IMR-90 (cell line): ENCODE data around the gene RIPOR2. TPM values are rescaled to one million over a fixed set of nuclear protein-coding genes. Genes with fewer than 3 reads are reported as not detected.
"Not testable (repeated sequence)": the region's sequence is repeated elsewhere in the genome, so short reads cannot be mapped to it uniquely, and the experiment has no call there.

Source experiments
- ATAC-seq: fragments of 200-7000 bp; cut with Tn5 transposase; 2 replicates; pipeline ENCODE4 v1.9.1; 2020; ENCODE audit warnings: low read depth, mild to moderate bottlenecking, moderate library complexity
- BruUV-seq: library from RNA; stranded (reverse); fragments of 400-500 nt; replicated peaks from 2 replicates; lab custom pipeline; 2021; lab: Mats Ljungman, UMichigan
- CTCF ChIA-PET: fragments of 300-600 bp; formaldehyde crosslinking; extraction: SDS; loops from one replicate; lab custom pipeline; 2021; ENCODE audit warnings: antibody characterized with exemption; lab: Yijun Ruan, JAX
- POLR2A ChIA-PET: fragments of 300-600 bp; sonication (Branson Sonifier 250); formaldehyde crosslinking; loops from one replicate; lab custom pipeline; 2022; ENCODE audit warnings: antibody characterized with exemption; ENCODE audit not compliant: unreplicated experiment; lab: Charles Lee
- DNase-seq: peaks from one replicate; pipeline ENCODE4 v3.0.0; 2013
- H2AFZ ChIP-seq: replicated peaks from 2 replicates; pipeline ENCODE3; 2013; ENCODE audit warnings: low read length, mild to moderate bottlenecking; ENCODE audit not compliant: poor library complexity
- H2AK5ac ChIP-seq: 2 replicates; pipeline ENCODE4 v1.6.1; 2013; ENCODE audit warnings: low read depth, low read length, inconsistent platforms
- H2AK9ac ChIP-seq: replicated peaks from 2 replicates; pipeline ENCODE3; 2013; ENCODE audit warnings: mild to moderate bottlenecking, low read depth, low read length, moderate library complexity; ENCODE audit not compliant: poor library complexity
- H2BK120ac ChIP-seq: 2 replicates; pipeline ENCODE4 v1.6.1; 2013; ENCODE audit warnings: low read depth, low read length, inconsistent platforms
- H2BK15ac ChIP-seq: 3 replicates; pipeline ENCODE4 v1.6.1; 2013; ENCODE audit warnings: low read depth, low read length, inconsistent platforms
- H2BK20ac ChIP-seq: 2 replicates; pipeline ENCODE4 v1.6.1; 2013; ENCODE audit warnings: low read depth, mild to moderate bottlenecking, inconsistent platforms, low read length, moderate library complexity
- H2BK5ac ChIP-seq: 2 replicates; pipeline ENCODE4 v1.6.1; 2013; ENCODE audit warnings: mild to moderate bottlenecking, low read depth, low read length, inconsistent platforms; ENCODE audit not compliant: poor library complexity, severe bottlenecking
- H3K14ac ChIP-seq: replicated peaks from 2 replicates; pipeline ENCODE4 v1.6.1; 2013; ENCODE audit warnings: low read depth, low read length, inconsistent platforms
- H3K18ac ChIP-seq: 2 replicates; pipeline ENCODE4 v1.6.1; 2013; ENCODE audit warnings: low read depth, low read length, control low read depth
- H3K23ac ChIP-seq: 2 replicates; pipeline ENCODE4 v1.6.1; 2013; ENCODE audit warnings: low read depth, low read length, inconsistent platforms
- H3K27ac ChIP-seq: 2 replicates; pipeline ENCODE4 v1.5.1; 2013; ENCODE audit warnings: mild to moderate bottlenecking, control low read depth, low read length; ENCODE audit not compliant: insufficient read depth
- H3K27me3 ChIP-seq: 2 replicates; pipeline ENCODE4 v1.6.1; 2013; ENCODE audit warnings: low read length; ENCODE audit not compliant: control insufficient read depth, insufficient read depth
- H3K36me3 ChIP-seq: 2 replicates; pipeline ENCODE4 v1.6.1; 2013; ENCODE audit warnings: low read length, mixed read lengths; ENCODE audit not compliant: control insufficient read depth, insufficient read depth
- H3K4ac ChIP-seq: 2 replicates; pipeline ENCODE4 v1.6.1; 2013; ENCODE audit warnings: low read depth, low read length, inconsistent platforms
- H3K4me1 ChIP-seq: 2 replicates; pipeline ENCODE4 v1.6.1; 2013; ENCODE audit warnings: low read length, mixed read lengths; ENCODE audit not compliant: control insufficient read depth, insufficient read depth
- H3K4me2 ChIP-seq: 2 replicates; pipeline ENCODE4 v1.6.1; 2013; ENCODE audit warnings: low read depth, mild to moderate bottlenecking, control low read depth, low read length, moderate library complexity
- H3K4me3 ChIP-seq: 2 replicates; pipeline ENCODE4 v1.5.1; 2013; ENCODE audit warnings: low read depth, mild to moderate bottlenecking, control low read depth, low read length, moderate library complexity; ENCODE audit not compliant: insufficient read depth
- H3K56ac ChIP-seq: 2 replicates; pipeline ENCODE4 v1.6.1; 2013; ENCODE audit warnings: low read length, inconsistent platforms; ENCODE audit not compliant: insufficient read depth; ENCODE audit errors: extremely low read depth
- H3K79me1 ChIP-seq, 2 experiments: 2 replicates each; pipeline ENCODE4 v1.6.1; 2013; ENCODE audit warnings: low read length in 2 of 2, inconsistent platforms in 1 of 2, low read depth in 1 of 2
- H3K9ac ChIP-seq: 2 replicates; pipeline ENCODE4 v1.6.1; 2013; ENCODE audit warnings: low read depth, low read length, control low read depth
- H3K9me1 ChIP-seq: 2 replicates; pipeline ENCODE4 v1.6.1; 2013; ENCODE audit warnings: low read length, inconsistent platforms; ENCODE audit not compliant: insufficient read depth
- H3K9me3 ChIP-seq: 2 replicates; pipeline ENCODE4 v1.6.1; 2013; ENCODE audit warnings: low read length; ENCODE audit not compliant: control insufficient read depth, insufficient read depth
- H4K20me1 ChIP-seq: 2 replicates; pipeline ENCODE4 v1.6.1; 2013; ENCODE audit warnings: low read length, inconsistent platforms; ENCODE audit not compliant: insufficient read depth
- H4K5ac ChIP-seq: 2 replicates; pipeline ENCODE4 v1.6.1; 2013; ENCODE audit warnings: mild to moderate bottlenecking, low read depth, low read length, control low read depth
- H4K8ac ChIP-seq, 2 experiments: 2 replicates each; pipeline ENCODE4 v1.6.1; 2013; ENCODE audit warnings: low read depth in 2 of 2, low read length in 2 of 2, control low read depth in 1 of 2, inconsistent platforms in 1 of 2
- H4K91ac ChIP-seq: 2 replicates; pipeline ENCODE4 v1.6.1; 2013; ENCODE audit warnings: low read depth, low read length, inconsistent platforms; ENCODE audit not compliant: insufficient read depth
- WGBS, 2 experiments: methylation state at CpG; one replicate each; pipeline versions ENCODE4 v1.1.5 to v1.1.7; 2013; ENCODE audit warnings: missing lambda C conversion rate in 2 of 2; ENCODE audit not compliant: insufficient read length in 1 of 2; ENCODE audit errors: extremely low coverage in 2 of 2; 5-methylcytosine and 5-hydroxymethylcytosine counted together
- dilution Hi-C: fragments of 300-500 bp; cut with HindIII; formaldehyde crosslinking; loops from one replicate; pipeline ENCODE4 v1.14.3; 2018; ENCODE audit warnings: low sequenced_read_pairs; ENCODE audit not compliant: unreplicated experiment
- in situ Hi-C: fragments of 300-500 bp; cut with MboI; formaldehyde crosslinking; loops from 3 replicates; pipeline ENCODE4 v1.14.3; 2019; ENCODE audit warnings: low sequenced_read_pairs, inconsistent platforms, mixed read lengths
- intact Hi-C: fragments of 100-400 bp; cut with micrococcal nuclease; formaldehyde crosslinking; loops from 2 replicates; pipeline ENCODE4 v1.10.0; 2022
- polyA plus RNA-seq, 3 experiments: library from polyadenylated mRNA; depleted of rRNA; stranded (reverse); fragments of >200 nt; gene quantifications; 2 replicates each; pipeline ENCODE4 v1.2.3, GENCODE V29; 2012; ENCODE audit warnings: low replicate concordance in 1 of 3
- total RNA-seq: library from RNA; depleted of rRNA; stranded (reverse); fragments of >200 nt; gene quantifications from 2 replicates; pipeline ENCODE4 v1.2.3, GENCODE V29; 2012

Gene RIPOR2
- total and polyA plus RNA-seq, 2 of the 4 experiments (the other 2 are of a cell fraction), result 1.1 to 1.2 TPM

GRCh38 chr6:24948261-24948660, 12.5 kb upstream of the RIPOR2 start:
- H2AK5ac ChIP-seq, H3K4me3 ChIP-seq: not testable (repeated sequence)
- CTCF ChIA-PET, result interaction anchor here (1.3 kb wide), 1 partner anchor 13 kb away, joined by 3 read pairs; the partner anchor contains the start of gene RIPOR2

More at GRCh38 chr6:24948261-24948660, 12.5 kb upstream of the RIPOR2 start:
- H3K14ac ChIP-seq, H4K5ac ChIP-seq, H2AFZ ChIP-seq, H3K4ac ChIP-seq, H3K56ac ChIP-seq, H3K18ac ChIP-seq, H4K91ac ChIP-seq, in situ Hi-C loops, H4K8ac ChIP-seq, H3K4me1 ChIP-seq, H3K79me1 ChIP-seq, H2AK9ac ChIP-seq, H2BK5ac ChIP-seq, H3K9me1 ChIP-seq, H3K36me3 ChIP-seq, H4K20me1 ChIP-seq, H3K27ac ChIP-seq, H3K23ac ChIP-seq, H2BK20ac ChIP-seq, ATAC-seq, H3K27me3 ChIP-seq, H2BK120ac ChIP-seq, H2BK15ac ChIP-seq, DNase-seq, H3K4me2 ChIP-seq, H3K9me3 ChIP-seq, BruUV-seq, intact Hi-C loops, POLR2A ChIA-PET, H3K9ac ChIP-seq, dilution Hi-C loops: not testable (repeated sequence)
- WGBS, 2 experiments, result no CpG with 5 or more reads among the region's 7 CpGs
